ENCODE measurements around the gene IGSF23.

Gene IGSF23, protein sequence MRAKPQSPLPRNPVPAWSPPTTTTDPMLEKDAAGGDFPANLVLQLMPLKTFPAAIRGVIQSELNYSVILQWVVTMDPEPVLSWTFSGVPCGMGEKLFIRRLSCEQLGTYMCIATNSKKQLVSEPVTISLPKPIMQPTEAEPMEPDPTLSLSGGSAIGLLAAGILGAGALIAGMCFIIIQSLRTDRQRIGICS

DNA sequence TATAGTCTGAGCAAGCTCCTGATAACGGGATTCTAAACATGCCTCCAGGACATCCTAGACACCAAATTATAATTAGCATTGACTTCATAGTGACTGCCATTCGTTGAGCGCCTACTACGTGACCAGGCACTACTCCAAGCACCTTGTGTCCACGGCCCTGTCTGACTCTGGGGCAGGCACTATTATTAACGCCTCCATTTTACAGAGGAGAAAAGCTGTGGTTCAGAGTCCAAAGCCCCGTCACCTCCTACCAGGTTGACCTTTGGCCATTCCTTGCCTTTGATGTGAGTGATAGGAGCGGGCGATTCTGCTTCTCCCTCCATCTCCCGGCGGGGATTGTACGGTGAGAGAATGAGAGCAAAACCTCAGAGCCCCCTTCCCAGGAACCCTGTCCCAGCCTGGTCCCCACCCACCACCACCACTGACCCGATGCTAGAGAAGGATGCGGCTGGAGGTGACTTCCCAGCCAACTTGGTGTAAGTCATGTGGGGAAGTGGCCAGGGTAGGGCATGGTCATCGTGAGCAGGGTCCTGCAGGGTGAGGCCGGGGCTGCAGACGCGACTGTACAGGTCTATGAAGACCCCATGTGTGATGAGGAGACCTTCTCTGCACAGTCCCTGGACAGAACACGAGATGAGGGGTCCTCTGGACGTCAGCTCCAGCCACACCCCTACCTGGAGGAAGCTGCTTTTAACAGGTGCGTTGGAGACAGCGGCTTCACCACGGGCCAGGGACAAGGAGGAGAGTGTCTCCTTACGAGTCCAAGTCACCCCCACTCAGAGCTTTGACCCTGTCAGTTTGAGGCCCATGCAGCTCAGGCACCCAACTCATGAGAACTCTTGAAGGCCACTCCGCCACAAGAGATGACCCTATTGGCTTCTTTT is at the start of gene IGSF23:
TSS of gene IGSF23 (plus strand) at position 269 of the 884 bp plus-strand sequence. CDS start at position 352, 83 bp downstream.
- Histone ChIP-seq H3K9me2 (replicated peaks; ENCODE audit: control insufficient read depth, low read length) (no peaks in the 10 kb centered on the region), H3K4me2 (ENCODE audit: low read length) (no peak within 1 kb of the TSS), H3K27me3 (ENCODE audit: control insufficient read depth, low read length) (no peaks in the 10 kb centered on the region), H3K36me3 (ENCODE audit: control insufficient read depth, low read length) (no peaks in the 10 kb centered on the region), H3K27ac (ENCODE audit: low read depth, low read length) (no peak within 1 kb of the TSS), H3K4me1 (ENCODE audit: control insufficient read depth, low read length) (no peaks in the 10 kb centered on the region), H3K4me3 (ENCODE audit: low read length) (no peak within 1 kb of the TSS), H3K79me2 (ENCODE audit: control insufficient read depth, low read length) (no peaks in the 10 kb centered on the region), H3K9me3 (ENCODE audit: control insufficient read depth, insufficient read depth, low read length) (no peaks in the 10 kb centered on the region), H4K20me1 (ENCODE audit: control insufficient read depth, insufficient read depth, low read depth, low read length) (no peaks in the 10 kb centered on the region), H3F3A (ENCODE audit: control insufficient read depth, insufficient read depth) (no peaks in the 10 kb centered on the region)
- TF ChIP-seq EZH2phosphoT487 (IDR thresholded peaks at IDR 0.05; ENCODE audit: borderline replicate concordance, low read length), result no peak
- TF ChIP-seq, protein P1, sequence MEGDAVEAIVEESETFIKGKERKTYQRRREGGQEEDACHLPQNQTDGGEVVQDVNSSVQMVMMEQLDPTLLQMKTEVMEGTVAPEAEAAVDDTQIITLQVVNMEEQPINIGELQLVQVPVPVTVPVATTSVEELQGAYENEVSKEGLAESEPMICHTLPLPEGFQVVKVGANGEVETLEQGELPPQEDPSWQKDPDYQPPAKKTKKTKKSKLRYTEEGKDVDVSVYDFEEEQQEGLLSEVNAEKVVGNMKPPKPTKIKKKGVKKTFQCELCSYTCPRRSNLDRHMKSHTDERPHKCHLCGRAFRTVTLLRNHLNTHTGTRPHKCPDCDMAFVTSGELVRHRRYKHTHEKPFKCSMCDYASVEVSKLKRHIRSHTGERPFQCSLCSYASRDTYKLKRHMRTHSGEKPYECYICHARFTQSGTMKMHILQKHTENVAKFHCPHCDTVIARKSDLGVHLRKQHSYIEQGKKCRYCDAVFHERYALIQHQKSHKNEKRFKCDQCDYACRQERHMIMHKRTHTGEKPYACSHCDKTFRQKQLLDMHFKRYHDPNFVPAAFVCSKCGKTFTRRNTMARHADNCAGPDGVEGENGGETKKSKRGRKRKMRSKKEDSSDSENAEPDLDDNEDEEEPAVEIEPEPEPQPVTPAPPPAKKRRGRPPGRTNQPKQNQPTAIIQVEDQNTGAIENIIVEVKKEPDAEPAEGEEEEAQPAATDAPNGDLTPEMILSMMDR (IDR thresholded peaks at IDR 0.05; ENCODE audit: low read depth, low read length, poor library complexity, severe bottlenecking), result no peak

DNA sequence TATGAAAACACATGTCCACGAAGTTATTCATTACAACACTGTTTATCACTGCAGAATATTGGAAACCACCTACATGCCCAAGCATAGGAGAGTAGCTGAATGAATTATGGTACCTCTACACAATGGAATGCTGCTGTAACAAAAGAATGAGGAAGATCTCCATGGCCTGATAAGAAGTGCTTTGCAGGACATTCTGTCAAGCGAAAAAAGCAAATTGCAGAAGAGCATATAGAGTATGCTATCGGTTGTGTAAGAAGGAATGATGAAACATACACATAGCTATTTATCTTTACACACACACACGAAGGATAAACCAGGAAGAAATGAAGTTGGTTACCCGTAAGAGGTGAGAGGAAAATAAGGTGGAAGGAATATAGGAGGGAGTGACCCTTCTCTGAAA is 46.4 kb upstream of the IGSF23 start:
- Histone ChIP-seq H3K36me3 (ENCODE audit: control insufficient read depth, low read length) (no peaks in the 10 kb centered on the region), H3K79me2 (ENCODE audit: control insufficient read depth, low read length) (no peaks in the 10 kb centered on the region), H3K4me2 (ENCODE audit: low read length) (no peak overlapping the region), H3K9me2 (replicated peaks; ENCODE audit: control insufficient read depth, low read length) (no peaks in the 10 kb centered on the region), H3K27me3 (ENCODE audit: control insufficient read depth, low read length) (no peaks in the 10 kb centered on the region), H3K4me1 (ENCODE audit: control insufficient read depth, low read length) (no peaks in the 10 kb centered on the region), H3F3A (ENCODE audit: control insufficient read depth, insufficient read depth) (no peaks in the 10 kb centered on the region), H3K27ac (ENCODE audit: low read depth, low read length) (no peak overlapping the region), H4K20me1 (ENCODE audit: control insufficient read depth, insufficient read depth, low read depth, low read length) (no peaks in the 10 kb centered on the region), H3K4me3 (ENCODE audit: low read length) (no peak overlapping the region), H3K9me3 (ENCODE audit: control insufficient read depth, insufficient read depth, low read length) (no peaks in the 10 kb centered on the region)
- TF ChIP-seq EZH2phosphoT487 (IDR thresholded peaks at IDR 0.05; ENCODE audit: borderline replicate concordance, low read length), result no peak
- TF ChIP-seq, protein P1 (IDR thresholded peaks at IDR 0.05; ENCODE audit: low read depth, low read length, poor library complexity, severe bottlenecking), result no peak

DNA sequence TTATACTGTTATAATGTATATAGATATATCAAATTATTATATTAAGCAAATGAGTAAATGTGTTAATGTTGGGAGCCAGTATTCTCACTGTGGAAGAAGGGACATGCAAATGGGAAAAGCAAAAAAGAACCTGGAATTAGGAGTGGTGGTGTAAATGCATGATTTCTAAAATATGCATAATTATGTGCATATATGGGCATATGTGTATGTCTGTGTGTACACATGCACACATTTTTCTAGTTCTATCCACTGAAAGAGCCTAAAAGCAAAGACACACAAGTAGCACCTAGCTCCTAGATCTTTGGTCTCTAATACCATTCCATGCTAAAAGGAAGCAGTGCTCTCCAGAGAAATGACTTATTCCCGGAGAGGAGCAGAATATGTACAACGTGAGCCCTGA is 45.6 kb upstream of the IGSF23 start:
- no peaks in the 10 kb centered on the region for H4K20me1 ChIP-seq (ENCODE audit: control insufficient read depth, insufficient read depth, low read depth, low read length)
- no peaks in the 10 kb centered on the region for H3F3A ChIP-seq (ENCODE audit: control insufficient read depth, insufficient read depth)
- no peak overlapping the region for H3K27ac ChIP-seq (ENCODE audit: low read depth, low read length)
- no peaks in the 10 kb centered on the region for H3K9me2 ChIP-seq (replicated peaks; ENCODE audit: control insufficient read depth, low read length)
- H3K27me3 ChIP-seq (ENCODE audit: control insufficient read depth, low read length), result no peaks in the 10 kb centered on the region
- TF ChIP-seq, protein P1 (IDR thresholded peaks at IDR 0.05; ENCODE audit: low read depth, low read length, poor library complexity, severe bottlenecking), result no peak
- no peak for TF ChIP-seq EZH2phosphoT487 (IDR thresholded peaks at IDR 0.05; ENCODE audit: borderline replicate concordance, low read length)
- no peaks in the 10 kb centered on the region for H3K4me1 ChIP-seq (ENCODE audit: control insufficient read depth, low read length)
- no peaks in the 10 kb centered on the region for H3K9me3 ChIP-seq (ENCODE audit: control insufficient read depth, insufficient read depth, low read length)
- H3K36me3 ChIP-seq (ENCODE audit: control insufficient read depth, low read length), result no peaks in the 10 kb centered on the region
- H3K79me2 ChIP-seq (ENCODE audit: control insufficient read depth, low read length), result no peaks in the 10 kb centered on the region
- H3K4me2 ChIP-seq (ENCODE audit: low read length), result no peak overlapping the region
- no peak overlapping the region for H3K4me3 ChIP-seq (ENCODE audit: low read length)

All from DOHH2 (cell line).